Activated naive CD8-positive, alpha-beta T cell (primary cell): ENCODE data around the gene ATP5ME.

Experiments
- H3K27ac Mint-ChIP-seq: one replicate; pipeline ENCODE4 v1.8.0; 2021; ENCODE audit warnings: mixed read lengths
- H3K27me3 Mint-ChIP-seq: one replicate; pipeline ENCODE4 v1.8.0; 2021; ENCODE audit warnings: mixed read lengths
- H3K36me3 Mint-ChIP-seq: one replicate; pipeline ENCODE4 v1.8.0; 2021; ENCODE audit warnings: mixed read lengths
- H3K4me1 Mint-ChIP-seq: one replicate; pipeline ENCODE4 v1.8.0; 2021; ENCODE audit warnings: low read depth, mixed read lengths
- H3K4me3 Mint-ChIP-seq: one replicate; pipeline ENCODE4 v1.8.0; 2021; ENCODE audit warnings: mild to moderate bottlenecking, mixed read lengths
- H3K9me3 Mint-ChIP-seq: one replicate; pipeline ENCODE4 v1.8.0; 2021; ENCODE audit warnings: low read depth, mixed read lengths

The ATP5ME gene, protein sequence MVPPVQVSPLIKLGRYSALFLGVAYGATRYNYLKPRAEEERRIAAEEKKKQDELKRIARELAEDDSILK

DNA sequence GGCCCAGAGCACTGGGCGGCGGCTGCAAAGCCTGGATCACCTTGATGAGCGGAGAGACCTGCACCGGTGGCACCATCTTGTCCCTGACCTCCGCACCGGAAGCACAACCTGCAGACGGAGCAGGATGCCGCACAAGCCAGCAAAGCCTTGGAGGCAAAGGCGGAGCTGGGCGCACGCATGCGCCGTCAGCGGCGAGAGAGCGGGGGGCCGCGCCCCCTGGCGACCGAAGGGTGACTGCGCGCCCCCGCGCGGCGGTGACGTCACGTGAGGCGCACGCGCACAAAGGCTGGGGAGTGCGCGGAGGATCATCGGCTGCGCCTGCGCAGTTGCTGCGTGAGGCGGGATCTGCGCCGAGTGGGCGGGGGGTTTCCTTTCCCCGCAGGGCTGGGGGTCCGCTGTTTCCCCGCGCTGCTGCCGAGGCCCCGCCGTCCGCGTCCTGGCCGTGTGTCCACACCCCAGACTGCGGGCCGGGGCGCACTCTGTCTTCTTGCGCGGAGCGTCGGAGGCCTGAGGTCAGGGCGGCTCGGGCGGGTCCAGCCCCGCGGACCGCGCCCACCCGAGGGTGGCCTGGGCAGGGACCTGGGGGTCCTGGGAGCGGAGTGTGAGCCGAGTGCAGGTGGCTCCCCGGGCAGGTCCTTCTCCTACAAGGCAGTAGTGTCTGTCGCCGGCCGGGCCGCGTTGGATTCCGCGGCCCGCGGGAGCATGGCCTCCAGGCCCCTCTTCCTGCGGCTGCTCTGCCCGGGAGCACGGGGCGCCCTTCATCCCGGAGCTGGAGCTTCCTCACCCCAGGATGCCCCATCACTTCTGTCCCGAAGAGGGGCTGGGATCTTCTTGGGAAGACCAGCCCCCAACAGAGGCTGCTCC is at the start of gene ATP5ME, which contains the start of gene MYL5:
Gene ATP5ME (minus strand): TSS at position 105 of the 864 bp plus-strand sequence. CDS start 29 bp downstream, at position 76.
Gene MYL5 (plus strand): TSS at position 371 of the 864 bp plus-strand sequence. CDS start 3,485 bp downstream, outside the sequence.
- no peaks in the 10 kb centered on the region for H3K9me3 Mint-ChIP-seq
- peak within 1 kb of the TSS; percentile 89 for H3K4me3 Mint-ChIP-seq
- H3K36me3 Mint-ChIP-seq, result peaks cover 6% of the 10 kb centered on the region
- no peaks in the 10 kb centered on the region for H3K27me3 Mint-ChIP-seq
- H3K27ac Mint-ChIP-seq, result peak within 1 kb of the TSS; percentile 81
- peaks cover 6% of the 10 kb centered on the region for H3K4me1 Mint-ChIP-seq

DNA sequence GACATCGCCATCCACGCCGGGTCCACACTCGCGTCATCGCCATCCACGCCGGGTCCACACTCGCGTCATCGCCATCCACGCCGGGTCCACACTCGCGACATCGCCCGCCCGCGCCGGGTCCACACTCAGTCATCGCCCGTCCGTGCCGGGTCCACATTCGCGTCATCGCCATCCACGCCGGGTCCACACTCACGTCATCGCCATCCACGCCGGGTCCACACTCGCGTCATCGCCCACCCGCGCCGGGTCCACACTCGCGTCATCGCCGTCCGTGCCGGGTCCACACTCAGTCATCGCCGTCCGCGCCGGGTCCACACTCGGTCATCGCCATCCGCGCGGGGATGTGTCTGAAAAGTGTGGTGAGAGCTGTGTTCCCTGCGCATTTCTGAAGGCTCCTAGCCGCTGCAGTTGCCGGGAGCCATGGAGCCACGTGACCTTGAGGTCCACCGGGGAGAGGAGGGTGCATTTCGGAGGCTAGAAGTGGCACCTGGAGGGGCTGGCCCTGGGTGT is 48.8 kb upstream of the ATP5ME start:
- Mint-ChIP-seq H3K4me1 (peaks cover 6% of the 10 kb centered on the region), H3K36me3 (no peaks in the 10 kb centered on the region), H3K27me3 (no peaks in the 10 kb centered on the region)

DNA sequence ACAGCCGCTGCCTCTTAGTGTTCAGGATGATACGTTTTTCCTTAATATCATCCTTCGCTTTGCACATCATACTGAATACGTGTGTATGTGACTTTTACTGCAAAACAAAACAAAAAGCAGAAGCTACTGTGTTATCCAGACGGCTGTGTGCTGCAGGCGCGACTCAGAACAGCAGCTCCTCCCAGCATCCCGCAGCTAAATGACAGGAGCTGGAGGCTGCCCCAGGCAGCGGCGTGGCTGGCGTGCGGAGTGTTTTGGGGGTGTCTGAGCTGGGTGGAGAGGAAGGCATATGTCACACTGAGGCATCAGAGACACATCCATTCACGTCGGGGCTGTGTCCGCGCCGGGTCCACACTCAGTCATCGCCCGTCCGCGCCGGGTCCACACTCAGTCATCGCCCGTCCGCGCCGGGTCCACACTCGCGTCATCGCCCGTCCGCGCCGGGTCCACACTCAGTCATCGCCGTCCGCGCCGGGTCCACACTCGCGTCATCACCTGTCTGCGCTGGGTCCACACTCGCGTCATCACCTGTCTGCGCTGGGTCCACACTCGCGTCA is 48.2 kb upstream of the ATP5ME start:
- H3K4me3 Mint-ChIP-seq, result no peak overlapping the region
- H3K36me3 Mint-ChIP-seq, result no peaks in the 10 kb centered on the region
- H3K4me1 Mint-ChIP-seq, result peaks cover 9% of the 10 kb centered on the region
- no peaks in the 10 kb centered on the region for H3K27me3 Mint-ChIP-seq
- no peak overlapping the region for H3K27ac Mint-ChIP-seq
- no peaks in the 10 kb centered on the region for H3K9me3 Mint-ChIP-seq

More for the DNA sequence above, 48.8 kb upstream of the ATP5ME start:
- no peaks in the 10 kb centered on the region for H3K9me3 Mint-ChIP-seq
- H3K27ac Mint-ChIP-seq, result no peak overlapping the region
- H3K4me3 Mint-ChIP-seq, result no peak overlapping the region

DNA sequence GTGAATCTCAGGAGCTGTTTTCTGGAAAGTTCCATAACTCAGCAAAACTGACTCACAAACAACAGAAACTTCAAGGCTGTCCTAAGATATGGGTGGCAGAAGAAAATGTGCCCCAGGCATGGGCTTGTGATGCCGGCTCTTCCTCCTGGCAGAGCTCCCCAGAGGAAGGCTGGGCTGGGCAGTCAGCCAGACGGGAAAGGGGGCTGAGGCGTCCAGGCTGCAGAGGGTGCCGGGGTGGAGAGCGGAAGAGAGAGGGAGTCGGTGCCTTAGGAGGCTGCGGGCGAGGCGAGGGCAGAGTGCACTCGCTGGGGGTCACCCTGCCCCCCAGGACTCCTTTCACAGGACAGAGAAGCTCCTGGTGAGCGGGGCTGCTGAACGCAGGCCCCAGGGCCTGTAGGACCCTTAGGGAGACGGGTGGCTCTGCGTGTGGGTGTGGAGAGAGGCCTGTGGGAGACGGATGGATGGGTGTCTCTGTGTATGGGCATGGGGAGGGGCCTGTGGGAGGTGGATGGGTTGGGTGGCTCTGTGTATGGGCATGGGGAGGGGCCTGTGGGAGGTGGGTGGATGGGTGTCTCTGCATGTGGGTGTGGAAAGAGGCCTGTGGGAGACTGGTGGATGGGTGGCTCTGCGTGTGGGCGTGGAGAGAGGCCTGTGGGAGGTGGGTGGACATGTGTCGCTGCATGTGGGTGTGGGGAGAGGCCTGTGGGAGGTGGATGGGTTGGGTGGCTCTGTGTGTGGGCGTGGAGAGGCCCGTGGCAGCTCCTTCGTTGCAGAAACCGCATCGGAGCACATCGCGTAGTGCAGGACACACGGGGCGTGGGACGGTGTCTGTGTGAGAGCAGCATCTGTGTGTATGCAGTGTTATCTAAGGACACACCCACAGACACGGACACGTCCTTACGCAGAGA is 47.4 kb upstream of the ATP5ME start:
- Mint-ChIP-seq H3K9me3 (no peaks in the 10 kb centered on the region), H3K27ac (no peak overlapping the region), H3K36me3 (no peaks in the 10 kb centered on the region), H3K4me3 (no peak overlapping the region), H3K4me1 (peaks cover 9% of the 10 kb centered on the region), H3K27me3 (no peaks in the 10 kb centered on the region)

DNA sequence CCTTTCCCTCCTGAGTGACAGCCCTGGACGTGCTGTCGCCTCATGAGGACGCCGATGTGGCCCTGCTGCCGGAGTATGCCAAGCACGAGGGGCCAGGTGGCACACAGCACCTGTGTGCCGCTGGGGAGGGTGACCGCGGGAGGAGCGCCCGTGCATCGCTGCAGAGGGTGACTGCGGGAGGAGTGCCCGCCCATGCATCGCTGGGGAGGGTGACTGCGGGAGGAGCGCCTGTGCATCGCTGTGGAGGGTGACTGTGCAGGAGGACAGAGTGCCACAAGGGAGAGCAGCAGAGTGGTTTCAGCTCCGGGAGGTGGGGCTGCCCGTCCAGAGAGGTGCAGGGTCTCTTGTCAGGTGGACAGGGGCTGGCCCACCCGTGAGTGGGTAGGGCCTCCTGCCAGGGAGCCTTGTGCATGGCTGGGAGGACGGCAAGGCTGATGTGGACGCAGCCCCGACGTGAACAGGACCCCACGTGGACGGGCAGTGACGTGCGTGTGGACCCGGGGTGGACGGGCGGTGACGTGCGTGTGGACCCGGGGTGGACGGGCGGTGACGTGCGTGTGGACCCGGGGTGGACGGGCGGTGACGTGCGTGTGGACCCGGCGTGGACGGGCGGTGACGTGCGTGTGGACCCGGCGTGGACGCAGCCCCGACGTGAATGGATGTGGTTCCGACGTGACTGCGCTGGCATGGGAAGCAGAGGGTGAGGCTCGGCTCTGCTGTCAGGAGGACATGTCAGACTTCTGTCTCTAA is 46.2 kb upstream of the ATP5ME start:
- Mint-ChIP-seq H3K9me3 (no peaks in the 10 kb centered on the region), H3K4me3 (no peak overlapping the region), H3K4me1 (peaks cover 7% of the 10 kb centered on the region), H3K36me3 (no peaks in the 10 kb centered on the region), H3K27me3 (no peaks in the 10 kb centered on the region), H3K27ac (no peak overlapping the region)

DNA sequence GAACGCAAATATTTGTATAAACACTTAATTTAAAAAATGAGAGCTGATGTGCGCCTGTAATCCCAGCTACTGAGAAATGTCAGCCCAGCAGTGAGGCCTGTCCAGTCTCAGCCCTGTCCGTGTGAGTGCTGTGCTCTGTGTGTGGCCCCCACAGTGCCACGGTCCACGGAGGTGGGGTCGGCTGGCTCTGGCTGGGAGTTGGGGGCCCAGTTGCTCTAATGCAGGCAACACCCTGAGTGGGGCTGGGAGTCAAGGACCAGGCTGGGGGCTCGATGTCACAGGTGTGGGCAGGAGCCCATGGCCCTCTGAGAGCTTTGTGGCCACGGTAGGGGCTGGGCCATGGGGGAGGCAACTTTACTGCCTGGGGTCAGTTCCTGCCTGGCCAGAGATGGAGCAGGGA is 44.4 kb upstream of the ATP5ME start:
- Mint-ChIP-seq H3K4me1 (peaks cover 14% of the 10 kb centered on the region), H3K27ac (no peak overlapping the region), H3K4me3 (no peak overlapping the region), H3K36me3 (no peaks in the 10 kb centered on the region), H3K9me3 (no peaks in the 10 kb centered on the region), H3K27me3 (no peaks in the 10 kb centered on the region)

DNA sequence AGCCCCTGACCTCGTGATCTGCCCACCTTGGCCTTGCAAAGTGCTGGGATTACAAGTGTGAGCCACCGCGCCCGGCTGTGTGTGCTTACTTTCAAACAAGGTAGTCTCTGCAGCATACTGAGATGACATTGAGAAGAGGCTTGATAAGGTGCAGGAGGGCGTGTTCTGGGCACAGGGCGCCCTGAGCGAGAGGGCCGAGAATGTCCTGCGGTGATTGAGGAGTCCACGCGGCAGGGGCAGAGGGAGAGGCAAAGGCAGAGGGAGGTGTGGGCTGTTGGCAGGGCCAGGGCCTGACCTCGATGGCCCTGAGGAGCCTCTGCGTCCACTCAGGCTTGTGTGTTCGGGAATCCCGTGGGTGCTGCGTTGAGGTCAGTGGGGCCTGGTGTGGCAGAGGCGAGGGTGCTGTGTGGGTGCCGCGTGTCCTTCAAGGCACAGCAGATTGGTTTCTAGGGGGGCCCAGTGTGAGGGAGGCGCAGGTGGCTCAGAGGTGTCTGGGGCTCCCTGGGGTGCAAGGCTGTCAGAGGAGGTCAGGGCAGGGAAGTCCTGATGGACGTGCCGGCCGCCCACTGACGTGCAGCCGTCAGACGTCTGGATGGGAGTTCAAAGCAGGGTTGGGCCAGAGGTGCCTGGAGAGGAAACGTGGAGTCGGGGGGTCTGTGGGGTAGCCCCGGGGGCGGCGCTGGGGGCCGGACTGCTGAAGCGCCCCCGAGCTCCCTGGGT is 43.7 kb upstream of the ATP5ME start:
- Mint-ChIP-seq H3K4me3 (no peak overlapping the region), H3K36me3 (no peaks in the 10 kb centered on the region), H3K4me1 (peaks cover 14% of the 10 kb centered on the region), H3K27ac (no peak overlapping the region), H3K27me3 (no peaks in the 10 kb centered on the region), H3K9me3 (no peaks in the 10 kb centered on the region)

DNA sequence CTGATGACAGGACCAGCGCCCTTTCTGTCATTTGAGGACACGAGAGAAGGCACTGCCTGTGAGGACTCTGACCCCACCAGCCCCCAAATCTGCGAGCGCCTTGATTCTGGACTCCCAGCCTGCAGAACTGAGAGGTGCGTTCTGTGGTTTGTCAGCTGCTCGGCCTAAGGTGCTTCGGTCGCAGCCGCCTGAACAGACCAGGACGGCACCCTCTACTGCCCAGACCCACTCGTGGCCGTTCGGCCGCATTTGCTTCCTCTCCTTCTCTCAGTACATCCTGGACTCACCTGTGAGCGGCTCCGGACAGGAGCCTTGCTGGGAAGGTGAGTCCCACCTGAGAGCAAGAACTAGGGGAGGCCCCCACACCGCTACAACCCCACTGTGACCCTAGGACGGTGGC is 40.0 kb upstream of the ATP5ME start:
- no peak overlapping the region for H3K4me3 Mint-ChIP-seq
- H3K9me3 Mint-ChIP-seq, result no peaks in the 10 kb centered on the region
- peaks cover 2% of the 10 kb centered on the region for H3K36me3 Mint-ChIP-seq
- H3K27me3 Mint-ChIP-seq, result no peaks in the 10 kb centered on the region
- H3K4me1 Mint-ChIP-seq, result peaks cover 29% of the 10 kb centered on the region
- H3K27ac Mint-ChIP-seq, result no peak overlapping the region

DNA sequence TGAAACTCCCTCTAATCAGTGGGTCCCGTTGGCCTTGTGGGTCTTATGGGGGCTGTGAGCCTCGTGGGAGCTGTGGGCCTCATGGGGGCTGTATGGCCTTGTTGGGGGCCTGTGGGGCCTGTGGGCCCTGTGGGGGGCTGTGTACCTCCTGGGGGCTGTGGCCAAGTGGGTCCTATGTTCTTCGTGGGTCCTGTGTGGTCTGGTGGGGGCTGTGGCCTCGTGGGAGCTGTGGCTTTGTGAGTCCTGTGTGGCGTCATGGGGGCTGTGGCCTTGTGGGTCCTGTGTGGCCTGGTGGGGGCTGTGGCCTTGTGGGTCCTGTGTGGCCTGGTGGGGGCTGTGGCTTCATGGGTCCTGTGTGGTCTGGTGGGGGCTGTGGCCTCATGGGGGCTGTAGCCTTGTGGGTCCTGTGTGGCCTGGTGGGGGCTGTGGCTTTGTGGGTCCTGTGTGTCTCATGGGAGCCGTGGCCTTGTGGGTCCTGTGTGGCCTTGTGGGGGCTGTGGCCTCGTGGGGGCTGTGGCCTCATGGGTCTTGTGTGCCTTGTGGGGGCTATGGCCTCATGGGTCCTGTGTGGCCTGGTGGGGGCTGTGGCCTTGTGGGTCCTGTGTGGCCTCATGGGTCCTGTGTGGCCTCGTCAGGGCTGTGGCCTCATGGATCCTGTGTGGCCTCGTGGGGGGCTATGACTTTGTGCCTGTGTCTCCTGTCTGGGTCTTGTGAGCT is 39.0 kb upstream of the ATP5ME start:
- Mint-ChIP-seq H3K4me1 (peaks cover 36% of the 10 kb centered on the region), H3K36me3 (peaks cover 2% of the 10 kb centered on the region)

DNA sequence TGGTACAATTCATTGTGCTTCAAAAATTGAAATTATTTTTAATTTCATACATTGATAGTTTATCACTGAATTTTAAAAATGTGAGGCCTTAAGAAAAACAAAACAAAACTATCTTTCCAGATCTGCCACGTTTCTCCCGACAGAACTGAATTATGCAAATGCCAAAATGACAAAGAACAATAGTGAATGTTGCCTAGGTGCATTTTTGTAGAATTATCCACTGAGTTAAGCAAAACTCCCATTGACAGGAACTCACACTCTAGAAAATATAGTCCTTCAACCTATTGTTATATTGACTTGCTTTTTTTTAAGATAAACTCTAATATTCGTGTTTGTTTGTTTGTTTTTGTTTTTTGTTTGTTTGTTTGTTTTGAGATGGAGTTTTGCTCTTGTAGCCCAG is 38.0 kb upstream of the ATP5ME start:
- no peak overlapping the region for H3K4me3 Mint-ChIP-seq
- no peaks in the 10 kb centered on the region for H3K9me3 Mint-ChIP-seq
- peaks cover 32% of the 10 kb centered on the region for H3K4me1 Mint-ChIP-seq
- H3K27ac Mint-ChIP-seq, result no peak overlapping the region
- H3K27me3 Mint-ChIP-seq, result no peaks in the 10 kb centered on the region
- peaks cover 2% of the 10 kb centered on the region for H3K36me3 Mint-ChIP-seq

More for the DNA sequence above, 39.0 kb upstream of the ATP5ME start:
- Mint-ChIP-seq H3K27ac (no peak overlapping the region), H3K9me3 (no peaks in the 10 kb centered on the region), H3K27me3 (no peaks in the 10 kb centered on the region), H3K4me3 (no peak overlapping the region)

DNA sequence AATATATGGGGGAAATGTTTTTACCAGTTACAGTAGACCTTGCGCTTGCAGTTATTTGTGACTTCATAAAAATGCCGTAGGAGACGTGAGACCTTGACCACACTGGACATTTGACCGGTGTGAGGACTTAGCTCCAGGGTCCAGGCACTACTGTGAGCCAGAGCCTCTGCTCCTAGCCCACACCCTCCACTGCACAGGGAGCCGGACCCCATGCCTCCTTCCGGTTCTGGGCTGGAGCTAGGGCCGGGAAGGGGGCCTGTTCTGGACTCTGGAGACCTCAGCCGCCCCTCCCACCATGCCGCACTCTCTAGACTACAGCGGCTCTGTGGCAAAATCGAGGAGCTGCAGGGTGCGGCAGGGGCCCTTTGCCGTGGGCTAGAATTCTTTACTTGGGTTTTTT is 36.8 kb upstream of the ATP5ME start:
- H3K9me3 Mint-ChIP-seq, result no peaks in the 10 kb centered on the region
- H3K4me3 Mint-ChIP-seq, result no peak overlapping the region
- no peaks in the 10 kb centered on the region for H3K27me3 Mint-ChIP-seq
- no peak overlapping the region for H3K27ac Mint-ChIP-seq
- H3K36me3 Mint-ChIP-seq, result peaks cover 2% of the 10 kb centered on the region
- peaks cover 32% of the 10 kb centered on the region for H3K4me1 Mint-ChIP-seq

DNA sequence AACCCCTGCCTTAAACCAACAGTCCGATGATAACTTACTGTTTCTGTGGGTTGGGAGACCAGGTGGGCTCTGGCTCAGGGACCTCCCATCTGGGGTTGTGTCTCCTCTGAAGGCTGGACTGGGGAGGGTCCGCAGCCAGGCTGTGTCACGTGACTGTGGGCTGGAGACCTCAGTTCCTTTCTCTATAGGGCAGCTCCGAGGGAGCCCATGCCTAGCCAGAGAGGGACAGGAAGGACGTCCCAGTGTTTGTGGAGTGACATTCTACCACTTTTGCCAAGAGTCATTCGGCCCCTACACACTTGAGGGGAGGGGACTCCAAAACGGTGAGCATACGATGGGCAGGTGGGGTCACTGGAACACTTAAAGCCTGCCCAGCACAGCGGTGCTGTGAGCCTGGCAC is 36.0 kb upstream of the ATP5ME start:
- no peaks in the 10 kb centered on the region for H3K27me3 Mint-ChIP-seq
- peaks cover 2% of the 10 kb centered on the region for H3K36me3 Mint-ChIP-seq
- H3K27ac Mint-ChIP-seq, result no peak overlapping the region
- H3K4me1 Mint-ChIP-seq, result peaks cover 30% of the 10 kb centered on the region
- H3K4me3 Mint-ChIP-seq, result no peak overlapping the region
- H3K9me3 Mint-ChIP-seq, result no peaks in the 10 kb centered on the region

DNA sequence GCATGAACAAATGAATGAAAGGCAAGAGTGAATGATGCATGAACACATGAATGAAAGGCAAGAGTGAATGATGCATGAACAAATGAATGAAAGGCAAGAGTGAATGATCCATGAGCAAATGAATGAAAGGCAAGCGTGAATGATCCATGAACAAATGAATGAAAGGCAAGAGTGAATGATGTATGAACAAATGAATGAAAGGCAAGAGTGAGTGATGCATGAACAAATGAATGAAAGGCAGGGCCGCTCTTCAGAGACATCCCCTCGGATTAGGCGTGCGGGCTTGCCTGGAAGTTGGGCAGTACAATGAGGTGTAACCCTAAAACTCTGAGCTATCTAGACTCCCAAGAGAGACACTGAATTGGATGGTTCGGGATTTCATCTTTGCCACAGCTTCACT is 35.3 kb upstream of the ATP5ME start:
- no peaks in the 10 kb centered on the region for H3K27me3 Mint-ChIP-seq
- H3K36me3 Mint-ChIP-seq, result peaks cover 2% of the 10 kb centered on the region
- H3K27ac Mint-ChIP-seq, result no peak overlapping the region
- H3K9me3 Mint-ChIP-seq, result no peaks in the 10 kb centered on the region
- H3K4me1 Mint-ChIP-seq, result peaks cover 25% of the 10 kb centered on the region
- peak overlapping the region; percentile 12 for H3K4me3 Mint-ChIP-seq
